Heart left ventricle (tissue), 13 donors: ENCODE results near the gene LCA5L.

Experiments
- POLR2A ChIP-seq, 2 donors: fragments of 450-650 bp; IDR thresholded peaks; one replicate each; pipeline ENCODE4 v1.6.1; 2017; ENCODE audit warnings: antibody characterized with exemption in 2 of 2, mild to moderate bottlenecking in 2 of 2, moderate library complexity in 2 of 2
- TF ChIP-seq, protein P1 (sequence below), 12 donors: fragments of 200-600 bp; sonication (generic) in 4 of 12; IDR thresholded peaks; one replicate each; pipeline versions ENCODE4 v1.5.0 to v1.8.0; 2018 to 2022; ENCODE audit warnings: antibody characterized with exemption in 12 of 12, mild to moderate bottlenecking in 5 of 12
- donor health status: ischemic (EF 13 %, LVEDD 7.1; RV severe dilation, severe dysfunction).
- donor health status: DM: no; HTN: yes; CAD: no.
- donor health status: DM: no; HTN: no; CAD: no.
- donor health status: ischemic (EF 25% LVEDD 6.9; RV normal size, moderate dysfunction).
- donor health status: ischemic (EF 25% LVEDD 5.7; RV mildly dilated, moderate dysfunction).
- donor health status: ischemic (EF 35%, LVEDD 5.7; RV mildly dilated, moderate dysfunction).
- donor health status: nonischemic (EF 11% LVEDD 7.7; RV severe dilation, severe dysfunction).
- donor health status: DM: yes; HTN: yes; CAD: no.
- donor health status: PGD.
- donor health status: ischemic (EF 29% LVEDD 5.4; RV normal size, mild dysfunction).
- donor health status: nonischemic (EF 23%, LVEDD 6.1; RV moderate dilation, normal function).

DNA sequence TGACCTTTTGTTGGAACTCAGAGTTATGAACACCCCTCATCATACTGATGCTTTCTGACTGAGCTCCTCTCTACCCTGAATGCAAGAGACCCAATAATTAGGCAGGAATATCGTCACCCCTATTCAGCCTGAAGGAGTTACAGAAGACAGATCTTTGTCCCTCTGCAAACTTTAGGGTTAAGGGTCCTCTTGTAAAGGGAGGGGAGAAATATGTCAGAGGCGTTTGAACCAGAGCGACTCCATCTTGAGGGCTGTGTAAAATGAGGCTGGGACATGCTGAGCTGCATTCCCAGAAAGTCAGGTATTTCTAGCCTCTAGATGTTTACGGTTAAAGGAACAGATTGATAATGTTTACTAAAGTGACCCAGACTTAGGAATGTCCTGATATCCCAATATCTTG lies 86.2 kb downstream of the LCA5L start:
- TF ChIP-seq, protein P1, sequence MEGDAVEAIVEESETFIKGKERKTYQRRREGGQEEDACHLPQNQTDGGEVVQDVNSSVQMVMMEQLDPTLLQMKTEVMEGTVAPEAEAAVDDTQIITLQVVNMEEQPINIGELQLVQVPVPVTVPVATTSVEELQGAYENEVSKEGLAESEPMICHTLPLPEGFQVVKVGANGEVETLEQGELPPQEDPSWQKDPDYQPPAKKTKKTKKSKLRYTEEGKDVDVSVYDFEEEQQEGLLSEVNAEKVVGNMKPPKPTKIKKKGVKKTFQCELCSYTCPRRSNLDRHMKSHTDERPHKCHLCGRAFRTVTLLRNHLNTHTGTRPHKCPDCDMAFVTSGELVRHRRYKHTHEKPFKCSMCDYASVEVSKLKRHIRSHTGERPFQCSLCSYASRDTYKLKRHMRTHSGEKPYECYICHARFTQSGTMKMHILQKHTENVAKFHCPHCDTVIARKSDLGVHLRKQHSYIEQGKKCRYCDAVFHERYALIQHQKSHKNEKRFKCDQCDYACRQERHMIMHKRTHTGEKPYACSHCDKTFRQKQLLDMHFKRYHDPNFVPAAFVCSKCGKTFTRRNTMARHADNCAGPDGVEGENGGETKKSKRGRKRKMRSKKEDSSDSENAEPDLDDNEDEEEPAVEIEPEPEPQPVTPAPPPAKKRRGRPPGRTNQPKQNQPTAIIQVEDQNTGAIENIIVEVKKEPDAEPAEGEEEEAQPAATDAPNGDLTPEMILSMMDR (IDR thresholded peaks at IDR 0.05), result no peak
- TF ChIP-seq POLR2A (IDR thresholded peaks at IDR 0.05), result no peak
